Anterior cingulate cortex (tissue), 58 donors: Measurements from ENCODE around the gene TSPAN8.
"Not testable (repeated sequence)": the region's sequence is repeated elsewhere in the genome, so short reads cannot be mapped to it uniquely, and the experiment has no call there.

Experiments used
- DNase-seq, 58 donors: peaks; one replicate each; lab custom pipeline; 2025; lab: John Stamatoyannopoulos, UW

TSPAN8 gene

DNA sequence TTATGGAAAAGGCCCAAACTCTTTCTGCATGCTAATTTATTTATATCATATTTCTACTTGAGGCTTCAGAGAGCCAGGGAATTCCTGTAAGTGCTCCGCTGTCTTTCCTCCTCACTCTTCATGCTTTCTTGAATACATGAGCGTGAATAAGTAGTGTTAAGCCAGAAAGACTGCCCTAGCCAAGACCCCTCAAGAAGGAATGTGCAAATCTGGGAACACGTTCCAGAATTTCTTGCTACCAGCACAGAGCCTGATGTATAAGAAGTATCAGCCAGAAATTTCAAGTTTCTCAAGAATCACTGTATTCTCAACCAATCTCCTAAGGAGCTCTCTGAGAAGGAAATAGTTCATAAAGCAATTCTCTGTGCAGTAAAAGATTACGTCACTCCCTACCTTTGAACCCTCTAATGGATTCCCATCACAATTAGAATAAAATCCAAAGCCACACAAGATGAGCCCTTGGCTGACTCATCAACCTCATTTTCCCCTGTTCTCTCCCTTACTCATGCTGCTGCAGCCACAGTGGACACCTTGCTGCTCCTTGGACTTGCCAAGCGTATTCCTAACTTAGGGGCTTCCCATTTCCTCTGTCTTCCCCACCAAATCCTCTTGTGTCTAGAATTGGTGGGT, 6.9 kb upstream of the TSPAN8 start:
- DNase-seq: no peak

DNA sequence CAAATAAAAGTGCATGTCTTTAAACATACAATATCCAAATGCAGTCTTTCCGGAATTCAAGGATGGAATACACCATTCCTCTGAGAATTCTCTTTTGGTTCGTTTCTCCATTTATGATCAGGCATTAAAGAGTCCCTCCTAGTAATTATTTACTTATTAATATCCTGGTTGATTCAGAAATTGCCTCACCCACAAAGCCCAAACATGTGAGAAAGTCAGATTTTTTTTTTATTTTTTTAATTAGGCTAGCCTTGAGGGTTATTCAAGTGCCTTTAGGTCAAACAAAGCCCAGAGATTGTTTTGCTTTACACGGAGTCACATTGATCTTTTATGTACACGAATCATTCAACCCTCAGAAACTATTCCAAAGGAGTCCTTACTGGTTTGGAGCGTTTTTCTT, 6.4 kb upstream of the TSPAN8 start:
- no peak for DNase-seq

DNA sequence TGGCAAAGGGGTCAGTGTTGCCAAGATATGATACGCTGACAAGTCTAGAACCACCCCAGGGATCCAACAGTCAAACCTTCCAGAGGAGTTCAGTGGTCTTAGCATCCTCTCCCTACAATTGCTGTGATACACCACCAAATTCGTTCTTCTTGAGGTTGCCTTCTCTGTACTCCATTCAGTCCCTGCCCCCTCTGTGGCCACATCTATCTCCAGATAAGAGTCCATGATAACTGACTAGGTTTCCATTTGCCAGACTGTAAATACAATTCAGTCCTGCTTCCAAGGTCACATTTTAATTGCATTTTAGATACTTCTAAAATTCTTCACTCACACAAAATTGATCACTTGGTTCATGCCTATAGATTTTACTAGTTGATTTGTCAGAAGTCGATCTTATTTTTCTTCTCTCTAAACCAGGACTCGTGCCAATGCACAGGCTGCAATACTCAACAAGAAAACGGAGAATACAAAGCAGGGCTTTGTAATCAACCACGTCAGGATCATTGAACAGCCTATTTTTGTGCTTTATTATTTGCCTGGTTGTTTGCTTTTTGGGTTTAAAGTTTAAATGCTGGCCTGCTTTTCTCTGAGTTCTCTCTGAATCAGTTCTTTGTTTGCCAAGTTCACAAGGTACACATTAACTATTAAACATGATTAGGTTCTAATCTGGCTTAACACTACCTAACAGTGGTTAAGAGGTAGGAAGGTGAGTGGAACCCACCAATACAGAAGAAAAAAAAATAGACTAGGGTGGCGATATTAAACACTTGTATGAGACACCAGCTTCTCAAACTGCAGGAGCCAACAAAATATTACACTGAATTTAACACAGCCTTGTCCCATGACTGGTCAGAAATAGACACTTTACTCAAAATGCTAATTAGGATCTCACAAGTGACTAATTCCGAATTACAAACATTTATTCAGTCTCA, 5.3 kb upstream of the TSPAN8 start:
- no peak for DNase-seq

DNA sequence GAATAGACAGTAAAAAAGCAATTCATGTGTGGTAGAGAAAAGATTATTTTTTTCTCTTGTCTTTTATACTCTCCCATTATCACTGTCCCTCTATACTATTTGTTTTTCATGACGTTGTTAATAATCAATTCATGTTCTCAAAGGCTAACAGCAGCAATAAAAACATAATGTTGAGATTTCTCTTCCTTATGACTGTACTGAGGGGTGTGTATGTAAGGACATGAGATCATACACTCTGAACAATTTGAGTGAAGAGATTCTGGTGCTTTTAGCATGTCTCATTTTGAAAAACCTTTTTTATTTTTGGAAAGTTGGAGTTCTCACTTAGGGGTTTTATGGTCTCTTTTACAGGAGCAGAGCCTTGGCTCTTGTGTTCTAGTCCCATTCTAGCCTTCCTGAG, 3.8 kb upstream of the TSPAN8 start:
- no peak for DNase-seq

DNA sequence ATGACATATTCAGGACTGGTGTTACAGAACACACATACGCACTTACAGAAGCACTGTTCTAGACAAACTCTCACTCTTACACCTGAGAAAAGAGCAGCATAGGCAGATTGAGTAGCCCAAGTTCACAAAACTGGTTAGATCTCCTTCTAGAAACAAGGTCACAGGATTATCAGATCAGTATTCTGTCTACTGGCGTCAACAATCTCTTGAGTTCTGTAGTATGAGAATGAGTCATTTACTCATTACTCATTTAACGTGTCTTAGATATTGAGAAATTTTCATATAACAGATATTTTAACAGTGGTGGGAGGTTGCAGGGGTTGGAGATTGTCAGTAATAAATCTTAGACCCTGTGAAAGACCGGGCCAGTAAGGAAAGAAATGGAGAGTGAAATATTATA, 2.8 kb upstream of the TSPAN8 start:
- no peak for DNase-seq

DNA sequence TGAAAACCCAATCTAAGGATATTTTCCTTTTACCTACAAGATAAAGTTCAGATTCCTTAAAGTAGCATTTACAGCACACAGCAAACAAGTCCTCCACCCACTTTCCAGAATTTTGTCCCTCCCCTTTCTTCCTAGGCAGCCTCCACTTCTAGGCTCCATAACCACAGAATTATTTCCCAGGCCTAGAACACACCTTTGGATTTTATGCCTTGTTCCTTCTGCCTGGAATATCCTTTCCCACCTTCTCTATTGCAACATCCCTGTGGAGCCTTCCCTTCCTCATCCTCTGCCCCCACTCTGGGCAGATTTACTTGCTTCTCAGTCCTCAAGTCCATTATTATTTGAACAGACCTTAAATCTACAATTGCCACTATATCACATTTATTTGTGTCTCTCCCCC, 2.1 kb upstream of the TSPAN8 start:
- DNase-seq: no peak

DNA sequence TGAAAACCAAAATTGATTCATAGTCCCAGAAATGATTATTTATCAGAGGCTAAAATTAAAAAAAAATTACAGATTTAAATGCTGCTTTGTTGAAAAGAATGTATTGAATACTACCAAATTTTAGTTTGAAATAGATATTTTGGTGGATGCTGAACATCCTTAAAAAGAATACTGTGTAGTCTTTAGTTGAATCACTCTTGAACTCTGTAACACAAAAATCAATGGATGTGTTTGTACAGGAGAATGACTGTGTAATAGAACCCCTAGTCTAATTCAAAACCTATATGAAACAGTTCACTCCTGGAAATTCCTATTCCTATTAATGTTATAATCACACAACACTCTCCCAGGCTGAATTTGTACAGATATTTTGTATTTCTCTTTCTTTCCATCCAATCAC, 1.5 kb upstream of the TSPAN8 start:
- DNase-seq: no peak

DNA sequence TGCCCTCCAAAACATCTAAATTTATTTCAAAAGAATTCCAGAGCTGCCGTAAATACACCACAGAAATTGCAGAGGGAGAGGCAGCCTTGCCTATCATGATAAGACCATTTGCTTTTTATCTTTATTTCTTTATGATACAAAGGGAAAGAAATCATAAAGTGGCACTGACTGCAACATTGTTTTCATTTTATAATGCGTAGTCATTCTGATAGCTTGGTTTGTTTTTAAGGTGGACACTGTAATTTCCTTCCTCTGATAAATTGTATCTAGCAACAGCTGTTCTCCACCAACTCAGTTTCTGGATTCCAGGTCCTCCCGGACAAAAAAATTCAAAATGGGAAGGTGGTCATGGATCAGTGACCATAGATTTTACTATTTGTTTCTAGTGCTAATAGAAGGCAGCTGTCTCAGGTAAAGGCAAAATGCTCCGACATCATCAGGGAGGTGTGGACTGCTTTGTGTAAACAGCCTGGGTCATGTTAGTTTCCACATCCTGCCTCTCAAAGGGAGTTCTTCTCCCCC, 623 bp upstream of the TSPAN8 start:
- no peak for DNase-seq

DNA sequence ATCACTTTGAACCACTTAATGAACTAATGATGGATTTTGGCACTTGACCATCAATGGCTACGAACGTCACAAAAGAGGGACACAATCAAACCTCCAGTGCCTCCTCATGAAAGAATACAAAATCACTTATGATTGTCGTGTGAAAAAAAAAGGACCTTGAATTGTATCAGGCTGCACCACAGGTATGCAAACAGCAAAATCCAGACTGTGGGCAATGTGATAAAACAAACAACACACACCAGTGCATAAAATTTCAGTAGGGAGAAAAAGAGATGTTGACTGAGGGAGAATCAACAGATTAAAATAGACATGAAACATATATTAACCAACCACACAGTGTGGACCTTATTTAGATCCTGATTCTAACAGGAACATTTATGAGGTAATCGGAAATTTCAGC, 2.6 kb downstream of the TSPAN8 start:
- no peak for DNase-seq

DNA sequence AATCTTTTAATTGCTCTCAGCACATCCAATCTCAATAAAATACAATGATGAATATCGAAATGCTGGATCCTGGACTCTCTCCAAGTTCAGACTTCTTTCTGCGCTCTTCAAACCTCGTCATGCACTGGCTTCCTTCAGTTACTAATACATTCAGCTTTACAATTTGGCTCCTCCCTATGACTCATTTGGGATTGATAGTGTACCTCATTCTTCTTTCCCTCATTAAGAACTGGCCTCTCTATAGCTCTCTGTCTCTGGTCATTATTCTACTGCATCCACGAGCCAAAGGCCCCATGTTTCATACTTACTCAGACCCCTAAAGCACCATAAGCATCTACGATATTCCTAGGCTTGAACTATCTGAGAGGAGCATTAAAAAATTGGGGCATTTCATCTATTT, 4.9 kb downstream of the TSPAN8 start:
- no peak for DNase-seq

DNA sequence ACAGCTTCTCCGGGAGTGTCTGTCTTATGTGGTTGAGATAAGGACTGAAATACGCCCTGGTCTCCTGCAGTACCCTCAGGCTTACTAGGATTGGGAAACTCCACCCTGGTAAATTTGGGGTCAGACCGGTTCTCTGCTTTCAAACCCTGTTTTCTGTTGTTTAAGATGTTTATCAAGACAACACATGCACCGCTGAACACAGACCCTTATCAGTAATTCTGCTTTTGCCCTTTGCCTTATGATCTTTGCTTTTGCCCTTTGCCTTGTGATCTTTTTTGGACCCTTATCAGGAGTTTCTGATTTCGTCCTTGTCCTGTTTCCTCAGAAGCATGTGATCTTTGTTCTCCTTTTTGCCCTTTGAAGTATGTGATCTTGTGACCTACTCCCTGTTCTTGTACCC, 7.8 kb downstream of the TSPAN8 start:
- not testable (repeated sequence) for DNase-seq

DNA sequence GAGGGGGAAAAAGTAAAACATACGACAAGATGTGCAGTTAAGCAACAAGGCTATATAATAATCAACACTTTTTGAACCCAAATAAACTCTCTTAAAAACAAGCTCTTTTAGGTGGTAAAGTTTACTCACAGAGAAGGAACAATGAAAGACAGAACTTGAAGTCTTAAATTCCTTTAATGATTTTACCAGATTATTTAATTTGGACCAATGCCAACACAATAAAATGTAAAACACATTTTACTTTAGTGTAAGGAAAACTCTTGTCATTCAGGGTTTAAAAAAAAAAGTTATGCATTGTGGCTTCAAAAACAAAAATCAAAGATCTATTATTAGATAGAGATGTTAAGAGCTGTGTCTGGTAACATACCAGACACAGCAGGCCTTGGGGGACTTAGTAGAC, 13.1 kb downstream of the TSPAN8 start:
- no peak for DNase-seq

DNA sequence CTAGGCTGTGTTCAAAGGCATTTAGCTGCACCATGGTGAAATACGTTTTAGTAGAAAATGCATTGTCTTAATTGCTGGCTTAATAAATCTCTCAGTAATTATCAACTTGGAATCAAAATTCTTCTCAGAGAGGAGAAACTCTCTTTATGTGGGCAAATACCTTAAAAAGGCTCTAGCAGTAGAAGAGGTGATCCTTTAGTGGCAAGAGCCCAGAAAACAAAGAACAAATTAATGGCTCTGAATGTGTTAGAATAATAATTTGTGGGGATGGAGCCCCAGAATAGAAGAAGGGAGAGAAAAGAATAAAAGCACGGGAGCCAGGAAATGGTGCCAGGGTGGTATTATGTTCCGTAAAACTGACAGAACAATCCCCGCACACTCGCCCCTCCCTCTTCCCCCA, 14.8 kb downstream of the TSPAN8 start:
- no peak for DNase-seq

DNA sequence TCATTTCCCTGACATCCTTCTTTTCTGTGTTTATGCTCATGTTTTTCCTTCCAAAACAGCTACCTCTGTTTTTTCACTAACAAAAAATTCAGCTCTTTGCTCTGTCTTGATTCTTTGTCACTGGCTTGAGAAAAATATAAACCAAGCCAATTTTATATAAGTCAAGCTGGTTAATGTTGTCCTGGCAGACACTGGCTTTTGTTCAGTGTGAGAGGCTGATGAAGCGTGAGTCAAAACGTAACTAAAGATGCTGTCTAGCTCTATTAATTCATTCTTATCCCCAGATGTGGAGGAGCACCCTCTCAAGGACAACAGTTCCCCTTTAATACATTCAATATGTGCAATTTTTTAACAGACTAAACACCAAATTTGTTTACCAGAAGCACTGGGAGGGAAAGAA, 15.8 kb downstream of the TSPAN8 start:
- no peak for DNase-seq

DNA sequence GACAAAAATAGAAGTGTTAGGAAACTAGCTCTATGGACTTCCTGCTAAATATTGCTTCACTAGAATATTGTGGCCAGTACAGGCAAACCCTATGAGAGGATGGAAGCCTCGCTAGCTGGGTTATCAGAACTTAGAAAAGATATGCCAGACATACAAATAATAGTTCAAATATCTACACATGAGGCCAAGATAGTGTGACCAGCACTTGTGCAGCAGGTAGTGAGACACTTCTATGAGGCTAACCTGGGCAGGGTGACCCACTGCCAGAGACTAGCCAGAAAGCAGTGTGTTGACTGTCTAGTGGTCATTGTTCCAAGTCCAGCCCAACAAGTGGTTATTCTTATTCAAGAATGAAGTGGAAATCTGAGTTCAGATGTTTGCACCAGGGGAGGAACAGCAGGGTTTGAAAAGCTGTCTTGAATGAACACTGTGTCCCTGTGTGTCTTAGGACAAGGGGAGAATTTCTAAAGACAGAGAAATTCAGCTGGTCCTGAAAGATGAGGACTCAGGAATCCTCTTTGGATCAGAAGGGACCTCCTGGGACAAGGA, 16.3 kb downstream of the TSPAN8 start:
- DNase-seq: no peak

DNA sequence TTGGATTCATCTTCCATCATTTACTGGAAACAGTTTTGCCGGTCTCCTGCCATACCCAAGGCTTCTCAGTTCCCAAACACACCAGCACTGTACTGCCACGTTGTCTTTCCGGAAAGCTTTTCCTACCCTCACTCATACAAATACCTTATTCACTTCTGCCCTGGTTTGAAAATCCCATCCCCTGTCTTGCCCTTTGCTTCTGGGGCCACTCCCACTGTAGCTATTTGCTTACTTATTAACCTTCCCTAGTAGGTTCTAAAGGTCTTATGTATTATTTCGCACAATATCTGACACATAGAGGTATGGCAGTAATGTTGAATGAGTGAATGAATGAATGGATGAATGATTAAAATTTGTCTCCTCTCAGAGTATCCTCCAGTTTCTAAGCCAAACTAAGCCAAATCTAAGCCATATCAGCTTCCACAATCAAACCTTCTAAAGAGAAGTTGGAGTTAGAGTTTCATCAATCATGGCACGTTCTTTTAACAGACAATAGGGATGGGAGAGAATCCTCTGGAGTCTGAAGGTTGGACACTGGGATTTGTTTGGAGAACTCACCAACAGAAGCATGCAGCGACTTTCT, 18.6 kb downstream of the TSPAN8 start:
- DNase-seq: no peak

DNA sequence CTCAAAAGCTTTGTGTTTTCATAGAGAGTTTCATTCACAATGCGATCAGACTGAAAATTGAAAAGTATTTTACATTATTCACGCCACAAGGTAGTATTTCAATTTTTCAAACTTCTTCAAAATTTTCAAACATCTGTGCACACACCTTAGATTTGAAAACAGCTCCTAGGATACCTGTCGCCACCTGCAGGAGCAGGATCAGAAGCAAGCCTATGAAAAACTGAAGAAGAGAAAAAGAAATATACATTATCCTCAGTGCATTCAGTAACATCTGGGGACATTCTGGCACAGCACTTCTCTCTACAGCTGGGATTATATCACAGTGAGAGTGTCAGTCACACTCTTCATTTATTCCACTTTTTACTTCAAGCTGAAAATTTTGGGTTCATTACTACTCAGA, 19.8 kb downstream of the TSPAN8 start:
- no peak for DNase-seq

DNA sequence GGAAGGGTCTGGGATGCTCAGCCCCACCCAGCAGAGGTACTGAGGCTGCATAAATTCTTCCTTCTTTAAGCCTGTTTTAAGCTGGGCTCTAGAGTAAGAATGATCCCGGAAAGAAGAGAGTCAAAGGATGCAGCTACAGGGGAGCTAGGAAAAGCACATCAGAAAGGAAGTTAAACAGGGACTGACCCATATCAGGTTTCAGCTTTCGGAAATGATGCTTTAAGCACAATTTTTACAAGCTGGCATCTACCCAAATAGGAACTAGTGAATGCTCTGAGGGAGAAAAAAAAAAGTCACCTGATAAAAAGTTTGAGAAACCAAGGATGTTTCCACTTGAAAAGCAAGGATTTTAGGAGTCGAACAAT, 22.0 kb downstream of the TSPAN8 start:
- no peak for DNase-seq

DNA sequence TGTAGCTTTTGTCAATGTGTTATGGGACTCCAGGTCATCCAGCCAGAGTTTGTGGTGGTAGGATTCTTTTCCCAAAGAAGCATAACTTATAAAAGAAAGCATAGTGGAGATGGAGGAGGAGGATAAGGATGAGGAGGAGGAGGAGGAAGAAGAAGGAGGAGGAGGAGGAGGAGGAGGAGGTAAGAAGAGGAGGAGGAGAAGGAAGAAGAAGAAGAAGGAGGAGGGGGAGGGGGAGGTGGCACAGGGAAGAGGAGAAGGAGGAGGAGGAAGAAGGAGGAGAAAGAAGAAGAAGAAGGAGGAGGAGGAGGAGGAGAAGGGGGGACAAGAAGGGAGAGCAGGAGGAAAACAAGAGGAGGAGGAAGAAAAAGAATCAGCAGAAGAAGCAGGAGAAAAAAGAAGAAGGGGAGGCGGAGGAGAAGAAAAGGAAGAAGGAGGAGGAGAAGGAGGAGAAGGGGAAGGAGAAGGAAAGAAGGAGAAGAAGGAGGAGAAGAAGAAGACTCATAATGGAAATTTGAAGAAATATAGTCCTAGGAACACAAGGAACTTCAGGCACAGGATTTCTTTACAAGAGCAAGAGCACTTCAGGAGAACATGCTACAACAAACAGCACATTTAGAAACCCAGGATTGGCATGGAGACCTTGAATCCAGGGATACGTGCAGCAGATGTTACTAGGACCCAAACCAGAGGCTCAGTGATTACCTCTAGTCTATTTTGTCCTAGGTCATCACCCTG, 22.6 kb downstream of the TSPAN8 start:
- DNase-seq: no peak

DNA sequence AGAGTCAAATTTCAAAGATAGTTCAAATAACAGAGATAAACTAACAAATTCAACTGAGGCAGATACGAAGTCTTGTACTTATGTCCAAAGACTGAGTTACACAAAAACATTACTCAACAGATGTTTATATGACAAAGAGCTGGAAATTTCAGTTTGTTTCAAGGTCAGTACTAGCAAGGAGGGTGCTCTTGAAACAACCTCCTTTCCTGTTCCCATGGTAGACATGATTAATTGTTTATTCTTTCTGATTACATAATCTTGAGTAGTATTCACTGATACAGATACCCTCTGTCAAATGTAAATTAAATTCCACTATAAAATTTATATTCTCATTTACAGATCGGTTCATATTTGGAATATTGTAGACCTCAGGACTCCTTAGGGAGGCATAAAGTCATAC, 23.4 kb downstream of the TSPAN8 start:
- DNase-seq: no peak
